GM21576 (cell line): Measurements from ENCODE around the gene MSI2.

Experiments used
- ATAC-seq: cut with Tn5 transposase; IDR thresholded peaks from one replicate; pipeline ENCODE4 v1.9.1; 2021; ENCODE audit warnings: mild to moderate bottlenecking, moderate library complexity; ENCODE audit not compliant: unreplicated experiment

The MSI2 gene

DNA sequence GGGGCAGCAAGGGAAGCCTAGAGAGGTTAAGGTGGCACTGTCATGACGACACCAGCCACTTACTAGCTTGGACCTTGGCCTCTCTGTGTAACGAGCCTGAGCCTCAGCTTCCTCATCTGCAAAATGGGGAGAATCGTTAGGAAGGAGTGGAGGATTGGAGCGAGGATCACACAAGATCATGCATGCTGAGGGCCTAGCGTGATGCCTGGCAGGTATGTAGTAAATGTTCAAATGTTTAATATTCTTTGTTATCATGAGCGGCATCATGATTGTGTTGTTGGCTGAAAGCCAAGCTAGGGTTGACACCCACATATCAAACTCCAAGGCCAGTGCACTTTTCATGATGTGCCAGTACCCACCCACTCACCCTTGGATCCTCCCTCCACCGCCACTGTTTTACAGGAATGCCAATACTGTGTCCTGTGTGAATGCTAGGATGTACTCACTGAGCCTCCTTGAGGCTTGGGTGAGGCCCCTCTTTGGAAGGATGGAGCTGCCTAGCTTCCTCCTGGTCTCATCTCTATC, 192.5 kb downstream of the MSI2 start:
- ATAC-seq: no peak

- ATAC-seq: no peak
Measured at GRCh38 chr17:57451191-57451590, 194.9 kb downstream of the MSI2 start.

GRCh38 chr17:57451643-57452042, 195.3 kb downstream of the MSI2 start:
- ATAC-seq: no peak

DNA sequence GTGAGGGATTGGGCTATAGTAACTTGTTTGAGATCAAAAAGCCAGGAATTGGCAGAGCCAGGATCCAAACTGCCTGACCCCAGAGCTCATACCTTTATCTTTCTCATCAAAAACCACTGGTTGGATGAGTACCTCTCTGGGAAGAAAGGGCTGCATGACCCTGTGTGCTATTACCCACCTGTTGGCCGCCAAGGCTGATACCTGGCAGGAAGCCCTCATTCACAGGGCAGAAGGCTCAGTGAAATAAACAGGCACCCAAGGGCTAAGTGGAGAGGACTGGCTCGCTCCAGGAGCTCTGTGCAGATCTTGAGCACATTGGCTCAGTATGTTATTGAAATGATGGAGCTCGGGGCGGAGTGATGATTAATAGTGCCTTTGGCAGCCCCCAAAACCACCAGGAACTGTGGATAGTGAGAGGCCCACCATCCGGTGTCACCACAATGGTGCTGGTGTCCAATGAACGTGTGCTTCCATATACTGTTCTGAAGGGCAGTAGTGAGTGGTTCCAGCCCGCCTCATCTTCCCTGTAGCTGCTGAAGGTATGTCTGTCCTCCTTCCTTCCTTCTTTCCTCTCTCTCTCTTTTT, 197.6 kb downstream of the MSI2 start:
- no peak for ATAC-seq

DNA sequence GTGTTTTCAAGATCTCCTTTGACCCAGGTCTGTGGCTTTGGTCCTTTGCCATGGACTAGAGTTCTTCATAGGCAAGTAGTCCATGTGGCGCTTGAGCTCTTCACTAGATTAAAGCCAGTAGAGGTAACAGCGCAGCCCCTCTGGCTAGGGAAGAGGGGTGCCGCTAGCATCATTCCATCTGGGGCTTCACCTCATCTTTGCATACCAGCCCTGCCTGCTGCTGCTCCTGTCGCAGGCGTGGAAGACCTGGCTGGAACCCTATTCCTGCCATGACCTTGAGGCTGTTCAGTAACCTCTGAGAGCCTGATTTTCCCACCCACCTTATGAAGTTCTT, 198.4 kb downstream of the MSI2 start:
- no peak for ATAC-seq

- peak; percentile 69 for ATAC-seq
Measured at GRCh38 chr17:57455063-57455914, 199.0 kb downstream of the MSI2 start.

DNA sequence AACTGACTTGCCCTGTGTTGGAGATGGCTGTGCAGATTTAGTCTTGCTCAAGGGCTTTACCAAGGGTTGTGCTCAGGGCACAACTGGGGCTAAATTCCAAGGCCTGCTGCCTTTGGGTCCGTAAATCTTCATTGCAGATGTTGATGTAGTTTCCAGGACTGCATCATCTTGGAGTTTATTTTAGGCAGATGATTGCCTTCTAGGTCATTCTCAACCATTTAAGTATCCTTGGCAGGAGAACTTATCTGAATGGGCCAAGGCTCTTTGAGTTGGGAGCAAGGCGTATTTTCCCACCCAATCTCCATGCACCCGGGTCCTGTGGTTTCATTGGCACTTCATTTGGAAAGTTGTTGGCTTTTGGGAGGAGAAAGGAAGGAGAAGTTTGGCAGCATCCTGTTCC, 200.3 kb downstream of the MSI2 start:
- ATAC-seq: no peak

DNA sequence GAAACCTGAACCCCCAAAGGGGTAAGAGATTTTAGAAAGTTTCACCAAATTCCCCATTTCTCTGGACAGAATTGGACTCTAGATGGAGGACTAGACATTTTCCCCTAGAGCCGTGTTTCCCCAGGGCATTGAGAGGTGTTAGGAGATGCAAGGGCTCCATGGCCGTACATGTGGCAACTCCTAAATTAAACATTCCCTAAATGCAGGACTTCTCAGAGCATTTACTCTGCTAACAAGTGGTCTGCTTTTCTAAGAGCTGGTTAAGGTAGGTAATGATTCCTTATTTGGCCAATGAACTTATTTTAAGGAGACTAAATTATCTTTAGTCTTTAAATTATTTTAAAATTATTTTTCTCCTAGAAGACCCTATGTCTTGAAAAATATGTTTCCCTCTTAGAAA, 200.9 kb downstream of the MSI2 start:
- ATAC-seq: no peak

DNA sequence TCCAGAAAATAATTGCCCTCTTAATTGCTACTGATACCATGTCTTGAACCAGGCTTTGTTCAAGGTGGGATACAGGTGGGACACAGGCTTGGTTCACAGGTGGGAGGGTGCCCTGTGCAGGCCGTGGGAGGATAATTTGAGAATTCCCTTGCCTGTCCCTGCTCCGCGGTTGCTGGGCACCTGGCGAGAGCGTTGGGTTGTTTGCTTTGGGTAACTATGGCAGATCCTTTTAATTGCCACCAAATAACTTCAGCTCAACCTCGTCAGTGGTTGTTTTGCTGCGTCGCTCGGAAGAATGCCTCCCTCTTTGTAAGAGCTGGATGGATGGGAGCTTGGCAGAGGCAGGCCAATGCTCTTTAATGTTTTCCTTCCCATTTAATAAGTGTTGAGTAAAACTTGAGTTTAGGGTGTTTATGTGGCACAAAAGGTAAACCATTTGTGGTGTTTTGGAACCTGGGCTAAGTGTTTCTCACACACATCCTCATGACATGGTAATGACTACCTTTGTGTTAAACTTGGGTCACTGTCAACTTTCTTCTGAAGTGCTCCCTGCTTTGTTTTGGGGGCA, 202.5 kb downstream of the MSI2 start:
- ATAC-seq: no peak

GRCh38 chr17:57459286-57459915, 203.1 kb downstream of the MSI2 start:
- no peak for ATAC-seq

DNA sequence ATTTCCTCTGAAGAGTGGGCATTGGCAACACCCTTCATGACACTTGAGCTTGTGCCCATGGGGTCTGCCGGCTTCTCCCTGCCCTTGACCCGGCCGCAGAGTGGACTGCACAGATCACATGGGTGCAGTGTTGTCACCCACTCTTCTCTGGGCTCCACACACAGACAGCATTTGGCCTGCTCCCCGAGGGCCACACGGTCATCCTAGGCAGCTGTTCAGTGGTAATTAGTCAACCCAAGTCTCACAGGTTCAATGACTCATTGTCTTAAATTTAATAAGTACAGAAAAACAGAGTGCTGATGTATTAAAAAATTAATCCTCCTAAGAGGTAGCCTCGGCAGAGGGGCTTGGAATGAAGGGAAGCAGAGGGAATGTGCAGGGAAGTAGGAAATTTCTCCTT, 204.8 kb downstream of the MSI2 start:
- ATAC-seq: no peak

DNA sequence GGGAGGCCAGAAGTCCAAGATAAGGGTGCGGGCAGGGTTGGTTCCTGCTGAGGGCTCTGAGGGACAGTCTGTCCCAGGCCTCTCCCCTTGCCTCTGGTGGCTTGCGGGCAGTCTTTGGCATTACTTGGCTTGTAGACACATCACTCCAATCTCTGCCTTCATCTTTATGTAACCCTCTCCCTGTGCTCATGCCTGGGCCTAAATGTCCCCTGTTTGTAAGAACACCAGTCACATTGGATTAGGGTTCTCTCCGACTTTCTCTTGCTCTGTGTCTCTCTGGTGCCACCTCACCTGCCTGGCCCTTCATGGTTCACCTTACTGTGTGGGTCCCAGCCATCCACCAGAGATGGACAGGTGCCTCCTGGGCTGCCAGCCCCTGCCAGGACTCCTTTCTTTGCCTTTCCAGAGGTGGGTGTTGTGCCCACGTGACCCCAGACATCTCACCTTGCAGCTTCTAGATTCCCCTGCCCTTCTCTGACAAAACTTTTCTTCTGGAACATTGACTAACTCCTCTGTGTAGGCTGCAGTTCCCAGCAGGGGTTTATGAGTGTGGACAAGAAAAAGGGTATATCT, 205.8 kb downstream of the MSI2 start:
- no peak for ATAC-seq

DNA sequence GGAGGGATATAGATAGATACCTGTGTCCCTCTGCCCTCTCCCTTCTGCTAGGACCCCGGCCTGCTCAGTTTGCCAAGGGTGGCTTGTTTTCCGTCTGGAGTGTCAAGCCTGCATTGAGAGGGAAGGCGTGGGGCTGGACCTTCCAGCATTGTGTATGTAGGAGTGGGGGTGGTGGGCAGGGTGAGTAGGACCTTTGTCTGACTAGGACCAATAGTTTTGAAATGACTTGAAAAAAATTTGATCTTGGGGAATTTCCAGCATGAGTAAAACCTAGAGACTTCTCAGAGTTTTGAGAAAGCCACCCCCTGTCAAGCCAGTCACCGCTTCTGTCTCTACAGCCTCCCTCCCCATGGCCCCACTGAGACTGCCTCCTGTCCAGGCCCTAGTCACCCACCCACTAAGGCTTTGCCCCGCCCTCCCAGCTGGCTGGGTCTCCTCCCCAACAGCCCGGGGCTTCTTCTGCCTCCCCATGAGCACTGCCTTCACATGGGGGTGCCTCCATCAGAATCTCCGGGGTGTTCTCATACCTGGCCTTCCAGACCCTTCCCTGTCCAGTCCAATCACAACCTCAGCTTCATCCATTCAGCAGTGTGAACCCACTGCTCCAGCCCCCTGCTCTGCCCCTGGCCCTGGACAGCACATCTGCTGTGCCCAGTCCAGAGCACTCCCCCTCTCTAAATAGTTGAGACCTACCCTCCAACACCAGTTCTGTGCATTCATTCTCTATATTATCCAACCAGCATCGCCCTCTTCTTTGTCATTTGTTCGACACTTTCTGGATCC, 207.0 kb downstream of the MSI2 start:
- ATAC-seq: peak; percentile 87

DNA sequence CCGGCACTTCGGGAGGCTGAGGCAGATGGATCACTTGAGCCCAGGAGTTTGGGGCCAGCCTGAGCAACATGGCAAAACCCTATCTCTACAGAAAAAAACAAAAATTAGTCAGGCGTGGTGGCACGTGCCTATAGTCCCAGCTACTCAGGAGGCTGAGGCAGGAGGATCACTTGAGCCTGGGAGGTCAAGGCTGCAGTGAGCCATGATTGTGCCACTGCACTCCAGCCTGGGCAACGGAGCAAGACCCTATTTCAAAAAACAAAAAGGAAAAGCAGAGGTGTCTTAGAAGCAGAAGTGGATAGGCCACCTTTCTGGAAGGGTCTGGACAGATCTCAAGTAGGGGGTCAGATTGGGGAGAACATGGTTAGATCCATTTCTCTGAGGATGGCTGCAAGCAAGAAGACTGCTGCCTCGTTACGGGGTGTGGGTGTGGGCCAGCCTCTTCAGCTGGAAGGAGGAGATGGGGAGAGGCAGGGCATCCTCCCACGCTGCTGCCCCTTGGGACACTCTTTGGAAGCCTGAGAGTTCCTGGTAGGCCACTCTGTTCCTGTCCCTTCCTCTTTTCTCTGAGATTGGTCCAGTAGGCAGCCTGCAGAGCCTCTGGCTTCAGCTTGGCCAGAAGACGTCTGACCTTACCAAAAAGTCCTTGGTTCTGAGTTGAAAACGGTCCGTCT, 208.0 kb downstream of the MSI2 start:
- ATAC-seq: no peak

DNA sequence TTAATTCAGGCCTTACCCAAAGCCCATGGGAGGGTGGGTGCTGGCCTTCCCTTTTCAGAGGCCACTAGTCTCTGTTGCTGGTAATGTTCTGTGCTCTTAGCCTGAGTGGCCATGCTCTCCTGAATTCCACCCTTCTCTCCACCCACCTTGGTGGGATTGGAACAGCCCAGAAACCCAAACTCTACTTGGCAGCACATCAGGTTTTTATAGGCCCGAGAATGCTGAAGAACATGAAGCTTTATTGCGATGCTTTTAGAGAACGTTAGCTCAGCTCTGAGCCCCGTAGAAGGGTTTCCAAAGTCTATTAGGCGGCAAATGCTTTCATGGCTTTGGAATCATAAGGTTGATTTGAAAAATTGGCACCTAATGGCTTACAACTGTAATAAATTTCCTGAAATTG, 209.3 kb downstream of the MSI2 start:
- no peak for ATAC-seq

DNA sequence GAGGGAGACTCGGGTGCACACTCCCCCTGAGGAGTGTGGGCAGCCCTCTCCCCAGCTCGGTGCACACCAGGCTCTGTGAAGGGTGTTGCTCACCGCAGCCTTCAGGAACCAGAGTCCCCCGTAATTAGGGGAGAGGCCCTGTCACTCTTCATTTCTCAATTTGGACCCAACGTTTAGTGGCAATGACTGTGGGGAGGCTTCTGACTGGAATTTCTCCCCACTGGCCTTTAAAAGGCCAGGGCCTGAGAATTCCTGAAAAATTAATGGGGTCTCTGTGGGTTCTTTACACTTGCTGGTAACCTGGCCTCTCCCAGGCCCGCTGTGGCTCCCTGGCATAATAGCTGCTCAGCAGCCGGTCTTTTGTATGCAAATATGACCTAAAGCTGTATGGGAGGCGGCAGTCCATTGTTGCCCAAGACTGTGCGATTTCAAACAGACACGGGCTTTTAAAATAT, 209.7 kb downstream of the MSI2 start:
- ATAC-seq: no peak

GRCh38 chr17:57466521-57466920, 210.2 kb downstream of the MSI2 start:
- no peak for ATAC-seq

- ATAC-seq: no peak
Measured at GRCh38 chr17:57467226-57467625, 210.9 kb downstream of the MSI2 start.

DNA sequence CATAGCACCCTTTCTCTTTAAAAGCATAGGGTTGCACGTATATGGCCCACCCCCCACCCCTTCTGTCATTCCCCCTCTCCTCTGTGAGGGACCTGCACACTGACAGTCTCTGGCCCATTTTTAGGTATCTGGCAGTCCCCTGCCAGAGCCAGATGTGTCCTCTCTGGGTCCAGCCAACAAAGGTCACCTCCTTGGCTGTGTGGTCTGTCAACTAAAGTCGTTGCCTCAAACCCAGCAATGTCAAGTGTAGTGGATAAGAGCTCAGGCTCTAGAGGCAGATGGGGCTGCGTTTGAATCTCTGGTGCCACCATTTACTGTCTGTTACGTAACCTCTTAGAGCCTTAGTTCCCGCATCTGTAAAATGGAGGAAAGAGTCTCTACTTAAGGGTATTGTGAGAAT, 211.5 kb downstream of the MSI2 start:
- ATAC-seq: no peak
